Psoas muscle (tissue), 8 donors: Measurements from ENCODE around the gene C1orf50. TPM values are rescaled to one million over a fixed set of nuclear protein-coding genes. Genes with fewer than 3 reads are reported as not detected.
A peak's percentile ranks its signal among the peaks of the same experiment; 100 is the strongest.

Experiments used
- ATAC-seq, 4 donors: fragments of 200-7000 bp; cut with Tn5 transposase; one replicate each; pipeline ENCODE4 v1.9.1; 2020; ENCODE audit warnings: moderate library complexity in 3 of 4, mild to moderate bottlenecking in 2 of 4
- DNase-seq, 2 donors: peaks; one replicate each; pipeline ENCODE4 v3.0.0-alpha.2; 2020
- H3K27ac ChIP-seq: fragments of 200-600 bp; one replicate; pipeline ENCODE4 v1.8.0; 2022
- H3K27me3 ChIP-seq, 3 donors: fragments of 200-600 bp in 1 of 3; one replicate each; pipeline versions ENCODE4 v1.6.1 to v1.8.0; 2013 to 2022; ENCODE audit warnings: low read length in 2 of 3, mild to moderate bottlenecking in 2 of 3, moderate library complexity in 1 of 3; ENCODE audit not compliant: insufficient read depth in 3 of 3
- H3K36me3 ChIP-seq, 2 donors: fragments of 200-600 bp in 1 of 2; one replicate each; pipeline versions ENCODE4 v1.6.1 to v1.8.0; 2013 to 2022; ENCODE audit warnings: low read depth in 1 of 2, mild to moderate bottlenecking in 1 of 2, moderate library complexity in 1 of 2; ENCODE audit not compliant: insufficient read depth in 1 of 2
- H3K4me1 ChIP-seq: fragments of 200-600 bp; one replicate; pipeline ENCODE4 v1.8.0; 2022
- H3K4me3 ChIP-seq: fragments of 200-600 bp; one replicate; pipeline ENCODE4 v1.8.0; 2022; ENCODE audit warnings: mild to moderate bottlenecking
- H3K9me3 ChIP-seq: fragments of 200-600 bp; one replicate; pipeline ENCODE4 v1.8.0; 2022
- CTCF ChIP-seq: fragments of 200-600 bp; IDR thresholded peaks from one replicate; pipeline ENCODE4 v1.8.0; 2022; ENCODE audit warnings: antibody characterized with exemption
- WGBS, 3 donors: extraction: QIAGEN DNeasy Blood & Tissue Kit; methylation state at CpG; one replicate each; pipeline versions ENCODE4 v1.1.6 to v1.1.7; 2013; 5-methylcytosine and 5-hydroxymethylcytosine counted together
- intact Hi-C, 2 donors: fragments of 100-400 bp; cut with DNase I; formaldehyde crosslinking; loops; one replicate each; pipeline versions ENCODE4 v1.11.0 to v1.14.2; 2022
- polyA plus RNA-seq, 3 donors: library from polyadenylated mRNA; stranded (reverse); fragments of 200-250 nt; gene quantifications; one replicate each; pipeline ENCODE4 v1.2.3, GENCODE V29; 2013
- total RNA-seq, 4 donors: library from RNA; stranded (reverse); fragmentation: NEBNext Ultra II Directional in 2 of 4; extraction: Animal tissue kit (Norgen Biotek cat#: 25700) in 2 of 4; gene quantifications; one replicate each; pipeline versions ENCODE4 v1.2.1 to v1.2.4, GENCODE V29; 2021 to 2023
- donor health status: healthy with polysubstance abuse.
- donor health status: DM: no; HTN: no; CAD: no; lungs with moderate emphysema.
- donor health status: Bipolar disorder and iron deficiency.
- donor health status: healthy.
- donor health status: DM: yes; HTN: yes; CAD: no.
- donor health status: DM: no; HTN: no; CAD: no.
- donor health status: DM: no; HTN: no; CAD: no.
- donor health status: DM: yes; HTN: yes; CAD: no.

Gene C1orf50
- total and polyA plus RNA-seq, 7 donors: 2.5 to 10.2 (median 7.5) TPM

GRCh38 chr1:42767510-42768000 is 506 bp downstream of the C1orf50 start:
- H3K4me3 ChIP-seq: peak overlapping the region; percentile 85
- no peaks in the 10 kb centered on the region for H3K9me3 ChIP-seq
- 1 to 2% (median 2%) methylated on average over 20 to 23 of the region's 23 CpGs for WGBS, 3 donors
- ATAC-seq (peak; percentile 11 to 61 (median 30)), DNase-seq (no peak)
- no peak for TF ChIP-seq CTCF
- peaks cover 42% of the 10 kb centered on the region for H3K4me1 ChIP-seq
- intact Hi-C loops: loop anchor here (2.0 to 10.0 kb wide), 4 partner anchors 49 to 313 kb away; partner anchors contain the start of genes ERMAP (in 2 of the 2), SVBP (in 2 of the 2), PPCS (in 1 of the 2) and ZMYND12 (in 1 of the 2)
- peak overlapping the region; percentile 91 for H3K27ac ChIP-seq
- no peaks in the 10 kb centered on the region for H3K27me3 ChIP-seq
- peaks cover 0 to under 1% of the 10 kb centered on the region in 2 donors for H3K36me3 ChIP-seq

GRCh38 chr1:42768172-42768571 is 1.1 kb downstream of the C1orf50 start:
- Histone ChIP-seq H3K36me3 (no peaks in the 10 kb centered on the region), H3K27ac (peak overlapping the region; percentile 91), H3K4me3 (peak overlapping the region; percentile 85), H3K27me3 (no peaks in the 10 kb centered on the region), H3K9me3 (no peaks in the 10 kb centered on the region), H3K4me1 (peaks cover 42% of the 10 kb centered on the region)
- WGBS, 3 donors: 72 to 86% (median 84%) methylated on average over 2 of the region's 2 CpGs
- intact Hi-C loops: loop anchor here in 1 of 2 donors (5.0 to 10.0 kb wide), 3 partner anchors 49 to 313 kb away; partner anchors contain the start of genes ERMAP, PPCS, SVBP and ZMYND12
- no peak for DNase-seq
- no peak for TF ChIP-seq CTCF
- no peak for ATAC-seq

- peaks cover 2 to 15% of the 10 kb centered on the region in 2 donors for H3K36me3 ChIP-seq
- no peak overlapping the region for H3K4me3 ChIP-seq
- DNase-seq (no peak), ATAC-seq (no peak)
- TF ChIP-seq CTCF: no peak
- H3K4me1 ChIP-seq: peaks cover 34% of the 10 kb centered on the region
- H3K27me3 ChIP-seq: no peaks in the 10 kb centered on the region
- 83 to 88% (median 84%) methylated on average over 3 of the region's 3 CpGs for WGBS, 3 donors
- H3K27ac ChIP-seq: peak overlapping the region; percentile 34
- no peaks in the 10 kb centered on the region for H3K9me3 ChIP-seq
- intact Hi-C loops: loop anchor here (5.0 to 10.0 kb wide), 4 partner anchors 47 to 315 kb away; partner anchors contain the start of genes ERMAP (in 1 of the 2), PPCS (in 1 of the 2), SVBP (in 1 of the 2) and ZMYND12 (in 1 of the 2)
Observed at GRCh38 chr1:42769811-42770210, 2.8 kb downstream of the C1orf50 start.

- no peaks in the 10 kb centered on the region for H3K27me3 ChIP-seq
- no peak for DNase-seq
- H3K9me3 ChIP-seq: no peaks in the 10 kb centered on the region
- H3K4me3 ChIP-seq: no peak overlapping the region
- intact Hi-C loops: loop anchor here in 1 of 2 donors (10.0 kb wide), 1 partner anchor 141 kb away; no protein-coding TSS in a partner anchor
- WGBS, 3 donors: 47 to 70% (median 48%) methylated on average over 2 of the region's 2 CpGs
- H3K4me1 ChIP-seq: peaks cover 20% of the 10 kb centered on the region
- no peak for TF ChIP-seq CTCF
- peaks cover 9 to 50% of the 10 kb centered on the region in 2 donors for H3K36me3 ChIP-seq
- no peak for ATAC-seq
- H3K27ac ChIP-seq: no peak overlapping the region
Observed at GRCh38 chr1:42773420-42773819, 6.4 kb downstream of the C1orf50 start.
